ENCODE data around the gene GGPS1.
"Not testable (repeated sequence)": the region's sequence is repeated elsewhere in the genome, so short reads cannot be mapped to it uniquely, and the experiment has no call there.

DNA sequence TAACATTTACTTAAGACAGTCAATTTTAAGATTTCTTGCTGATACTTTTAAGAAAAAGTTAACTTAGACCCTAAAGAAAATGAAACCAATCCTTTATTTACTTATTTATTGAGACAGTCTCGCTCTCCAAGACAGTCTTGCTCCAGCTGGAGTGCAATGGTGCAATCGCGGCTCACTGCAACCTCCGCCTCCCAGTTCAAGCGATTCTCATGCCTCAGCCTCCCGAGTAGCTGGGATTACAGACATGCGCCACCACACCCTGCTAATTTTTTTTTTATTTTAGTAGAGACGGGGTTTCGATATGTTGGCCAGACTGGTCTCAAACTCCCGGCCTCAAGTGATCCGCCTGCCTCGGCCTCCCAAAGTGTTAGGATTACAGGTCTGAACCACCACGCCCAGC, 44.7 kb upstream of the GGPS1 start:
- TF ChIP-seq, protein P1, sequence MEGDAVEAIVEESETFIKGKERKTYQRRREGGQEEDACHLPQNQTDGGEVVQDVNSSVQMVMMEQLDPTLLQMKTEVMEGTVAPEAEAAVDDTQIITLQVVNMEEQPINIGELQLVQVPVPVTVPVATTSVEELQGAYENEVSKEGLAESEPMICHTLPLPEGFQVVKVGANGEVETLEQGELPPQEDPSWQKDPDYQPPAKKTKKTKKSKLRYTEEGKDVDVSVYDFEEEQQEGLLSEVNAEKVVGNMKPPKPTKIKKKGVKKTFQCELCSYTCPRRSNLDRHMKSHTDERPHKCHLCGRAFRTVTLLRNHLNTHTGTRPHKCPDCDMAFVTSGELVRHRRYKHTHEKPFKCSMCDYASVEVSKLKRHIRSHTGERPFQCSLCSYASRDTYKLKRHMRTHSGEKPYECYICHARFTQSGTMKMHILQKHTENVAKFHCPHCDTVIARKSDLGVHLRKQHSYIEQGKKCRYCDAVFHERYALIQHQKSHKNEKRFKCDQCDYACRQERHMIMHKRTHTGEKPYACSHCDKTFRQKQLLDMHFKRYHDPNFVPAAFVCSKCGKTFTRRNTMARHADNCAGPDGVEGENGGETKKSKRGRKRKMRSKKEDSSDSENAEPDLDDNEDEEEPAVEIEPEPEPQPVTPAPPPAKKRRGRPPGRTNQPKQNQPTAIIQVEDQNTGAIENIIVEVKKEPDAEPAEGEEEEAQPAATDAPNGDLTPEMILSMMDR (IDR thresholded peaks at IDR 0.05): not testable (repeated sequence)
- not testable (repeated sequence) for TF ChIP-seq POLR2A (IDR thresholded peaks at IDR 0.05); POLR2AphosphoS5 (IDR thresholded peaks at IDR 0.05; ENCODE audit: insufficient read depth in 1 of 2, low read depth in 1 of 2)

Data from vagina (tissue), 2 donors.